ENCODE data around the gene FRMPD4.

DNA sequence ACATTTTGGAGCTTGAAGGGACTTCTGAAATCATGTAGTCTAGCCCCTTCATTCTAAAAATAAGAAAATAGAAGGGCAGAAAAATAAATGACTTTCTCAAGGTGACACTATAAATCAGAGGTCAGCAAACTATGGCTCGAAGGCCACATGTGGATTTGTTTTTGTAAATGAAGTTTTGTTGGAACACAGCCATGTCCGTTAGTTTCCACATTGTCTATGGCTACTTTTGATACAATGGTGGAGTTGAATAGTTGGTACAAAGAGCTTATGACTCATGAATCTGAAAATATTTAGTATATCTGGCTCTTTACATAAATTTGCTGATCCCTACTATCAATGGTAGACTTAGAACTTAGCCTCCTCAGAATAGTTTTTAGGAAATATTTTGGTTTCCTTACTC lies 350.5 kb downstream of the FRMPD4 start:
- TF ChIP-seq CTCF (conservative IDR thresholded peaks at IDR 0.05) = no peak
- TF ChIP-seq ZFX (IDR thresholded peaks at IDR 0.05) = no peak
